ENCODE data around the gene PRR30. TPM values are rescaled to one million over a fixed set of nuclear protein-coding genes. Genes with fewer than 3 reads are reported as not detected.

PRR30 gene
- not detected for total RNA-seq

- no peak for DNase-seq (ENCODE audit: low spot score)
- no peaks in the 10 kb centered on the region for H3K9me3 ChIP-seq
- H3K4me1 ChIP-seq: peaks cover 0 to 3% of the 10 kb centered on the region in 2 donors
- no peak within 1 kb of the TSS for H3K4me3 ChIP-seq
- no peaks in the 10 kb centered on the region for H3K36me3 ChIP-seq
- TF ChIP-seq CTCF (IDR thresholded peaks at IDR 0.05): no peak
- H3K27ac ChIP-seq: no peak within 1 kb of the TSS
- no peaks in the 10 kb centered on the region for H3K27me3 ChIP-seq
Measured at GRCh38 chr2:27139310-27139709, at the start of gene PRR30. Gene PRR30, minus strand, starts transcription at chr2:27139410. Its CDS starts 1,081 bp downstream, at chr2:27138329.

- H3K27me3 ChIP-seq: no peaks in the 10 kb centered on the region
- H3K9me3 ChIP-seq: no peaks in the 10 kb centered on the region
- TF ChIP-seq CTCF (IDR thresholded peaks at IDR 0.05): no peak
- H3K36me3 ChIP-seq: no peaks in the 10 kb centered on the region
- no peak for DNase-seq (ENCODE audit: low spot score)
- peaks cover 0 to 33% of the 10 kb centered on the region in 2 donors for H3K4me1 ChIP-seq
- H3K27ac ChIP-seq: peak overlapping the region in 1 of 2 donors; percentile 74
- H3K4me3 ChIP-seq: no peak overlapping the region
Measured at GRCh38 chr2:27186613-27187345, 47.6 kb upstream of the PRR30 start.

- Histone ChIP-seq H3K27ac (peak overlapping the region; percentile 74 to 79), H3K4me3 (no peak overlapping the region), H3K9me3 (no peaks in the 10 kb centered on the region), H3K27me3 (no peaks in the 10 kb centered on the region), H3K4me1 (peaks cover 0 to 33% of the 10 kb centered on the region in 2 donors), H3K36me3 (no peaks in the 10 kb centered on the region)
- DNase-seq (ENCODE audit: low spot score): peak; percentile 75
- no peak for TF ChIP-seq CTCF (IDR thresholded peaks at IDR 0.05)
Measured at GRCh38 chr2:27185331-27186026, 46.3 kb upstream of the PRR30 start.

- peak; percentile 83 for DNase-seq (ENCODE audit: low spot score)
- Histone ChIP-seq H3K4me1 (peaks cover 0 to 33% of the 10 kb centered on the region in 2 donors), H3K27ac (peak overlapping the region; percentile 74 to 79), H3K9me3 (no peaks in the 10 kb centered on the region), H3K4me3 (no peak overlapping the region), H3K27me3 (no peaks in the 10 kb centered on the region), H3K36me3 (no peaks in the 10 kb centered on the region)
- no peak for TF ChIP-seq CTCF (IDR thresholded peaks at IDR 0.05)
Measured at GRCh38 chr2:27184115-27184514, 44.9 kb upstream of the PRR30 start.

- no peak for DNase-seq (ENCODE audit: low spot score)
- H3K27me3 ChIP-seq: no peaks in the 10 kb centered on the region
- H3K9me3 ChIP-seq: no peaks in the 10 kb centered on the region
- H3K4me3 ChIP-seq: no peak overlapping the region
- TF ChIP-seq CTCF (IDR thresholded peaks at IDR 0.05): no peak
- H3K36me3 ChIP-seq: no peaks in the 10 kb centered on the region
- peaks cover 0 to 33% of the 10 kb centered on the region in 2 donors for H3K4me1 ChIP-seq
- H3K27ac ChIP-seq: no peak overlapping the region
Measured at GRCh38 chr2:27182346-27182745, 43.1 kb upstream of the PRR30 start.
